ENCODE data around the gene MDN1.

- TF ChIP-seq CTCF (IDR thresholded peaks at IDR 0.05) (peak in 1 of 7 experiments; percentile 3), POLR2AphosphoS5 (IDR thresholded peaks at IDR 0.05) (peak; percentile 88 to 97 (median 90))
Observed at GRCh38 chr6:89819336-89820130, at the start of gene MDN1.

All from stomach (tissue), 4 donors.